Measurements from ENCODE around the gene RPS19BP1.

DNA sequence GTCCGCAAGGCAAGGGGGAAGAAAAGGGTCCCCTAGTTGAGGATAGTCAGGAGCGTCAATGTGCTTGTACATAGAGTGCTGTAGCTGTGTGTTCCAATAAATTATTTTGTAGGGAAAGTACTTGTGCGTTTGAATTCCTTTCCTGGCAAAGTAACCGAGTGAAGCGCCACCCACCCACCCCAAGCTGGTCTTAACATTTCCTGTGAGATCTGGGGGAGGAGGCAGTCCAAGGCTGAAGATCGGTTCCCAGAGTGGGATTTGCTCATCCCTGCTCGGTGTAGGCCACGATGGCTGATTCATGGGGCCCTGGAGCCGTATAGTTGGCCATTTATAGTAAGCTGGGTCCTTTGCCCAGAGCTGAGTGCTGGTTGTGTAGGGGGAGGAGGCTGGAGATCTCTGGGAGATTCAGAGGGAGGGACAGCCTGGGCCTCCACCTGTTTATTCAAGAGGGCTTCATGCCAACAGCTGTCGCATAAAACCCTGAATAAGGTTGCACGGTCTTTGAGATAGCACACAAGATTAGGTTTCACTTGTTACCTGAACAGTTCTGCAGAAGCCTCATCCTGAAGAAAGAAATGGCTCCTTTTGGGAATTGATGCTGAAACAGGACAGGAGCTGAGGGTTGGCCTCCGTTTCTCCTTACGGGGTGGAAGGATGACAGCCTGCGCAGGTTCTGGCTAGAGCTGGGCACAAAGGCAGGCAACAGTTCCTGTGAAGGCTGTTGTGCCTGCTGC is 9.8 kb downstream of the RPS19BP1 start:
- TF ChIP-seq, protein P1, sequence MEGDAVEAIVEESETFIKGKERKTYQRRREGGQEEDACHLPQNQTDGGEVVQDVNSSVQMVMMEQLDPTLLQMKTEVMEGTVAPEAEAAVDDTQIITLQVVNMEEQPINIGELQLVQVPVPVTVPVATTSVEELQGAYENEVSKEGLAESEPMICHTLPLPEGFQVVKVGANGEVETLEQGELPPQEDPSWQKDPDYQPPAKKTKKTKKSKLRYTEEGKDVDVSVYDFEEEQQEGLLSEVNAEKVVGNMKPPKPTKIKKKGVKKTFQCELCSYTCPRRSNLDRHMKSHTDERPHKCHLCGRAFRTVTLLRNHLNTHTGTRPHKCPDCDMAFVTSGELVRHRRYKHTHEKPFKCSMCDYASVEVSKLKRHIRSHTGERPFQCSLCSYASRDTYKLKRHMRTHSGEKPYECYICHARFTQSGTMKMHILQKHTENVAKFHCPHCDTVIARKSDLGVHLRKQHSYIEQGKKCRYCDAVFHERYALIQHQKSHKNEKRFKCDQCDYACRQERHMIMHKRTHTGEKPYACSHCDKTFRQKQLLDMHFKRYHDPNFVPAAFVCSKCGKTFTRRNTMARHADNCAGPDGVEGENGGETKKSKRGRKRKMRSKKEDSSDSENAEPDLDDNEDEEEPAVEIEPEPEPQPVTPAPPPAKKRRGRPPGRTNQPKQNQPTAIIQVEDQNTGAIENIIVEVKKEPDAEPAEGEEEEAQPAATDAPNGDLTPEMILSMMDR (IDR thresholded peaks at IDR 0.05): no peak
- no peak for TF ChIP-seq EZH2 (IDR thresholded peaks at IDR 0.05; ENCODE audit: borderline replicate concordance, insufficient read depth, low read depth, low read length, poor library complexity, severe bottlenecking)

All from B cell (primary cell).